ENCODE data around the gene IGDCC3. TPM values are rescaled to one million over a fixed set of nuclear protein-coding genes. Genes with fewer than 3 reads are reported as not detected.
A peak's percentile ranks its signal among the peaks of the same experiment; 100 is the strongest.

Gene IGDCC3
- not detected for total RNA-seq

- Mint-ChIP-seq H3K36me3 (no peaks in the 10 kb centered on the region), H3K9me3 (no peaks in the 10 kb centered on the region), H3K27me3 (peaks cover 37 to 60% of the 10 kb centered on the region in 2 donors), H3K4me1 (ENCODE audit: low read depth in 2 of 2) (peaks cover 13 to 15% of the 10 kb centered on the region in 2 donors), H3K27ac (no peak within 1 kb of the TSS), H3K4me3 (peak within 1 kb of the TSS; percentile 68)
- DNase-seq (ENCODE audit: low spot score) (no peak), ATAC-seq (no peak)
Observed at GRCh38 chr15:65377976-65378366, at the start of gene IGDCC3. TSS of gene IGDCC3 (minus strand) at chr15:65378002. CDS start at chr15:65377788, 214 bp downstream.

GRCh38 chr15:65426216-65426853 is 48.5 kb upstream of the IGDCC3 start:
- Mint-ChIP-seq H3K9me3 (no peaks in the 10 kb centered on the region), H3K4me1 (ENCODE audit: low read depth in 2 of 2) (peaks cover 13 to 17% of the 10 kb centered on the region in 2 donors), H3K27ac (no peak overlapping the region), H3K36me3 (no peaks in the 10 kb centered on the region), H3K27me3 (peaks cover 23 to 43% of the 10 kb centered on the region in 2 donors), H3K4me3 (no peak overlapping the region)
- no peak for DNase-seq (ENCODE audit: low spot score)
- ATAC-seq: no peak

- Mint-ChIP-seq H3K27ac (no peak overlapping the region), H3K27me3 (peaks cover 32 to 56% of the 10 kb centered on the region in 2 donors), H3K36me3 (no peaks in the 10 kb centered on the region), H3K9me3 (no peaks in the 10 kb centered on the region), H3K4me3 (no peak overlapping the region), H3K4me1 (ENCODE audit: low read depth in 2 of 2) (peaks cover 13 to 22% of the 10 kb centered on the region in 2 donors)
- ATAC-seq (no peak), DNase-seq (ENCODE audit: low spot score) (no peak)
Observed at GRCh38 chr15:65424683-65425082, 46.9 kb upstream of the IGDCC3 start.

- H3K9me3 Mint-ChIP-seq: no peaks in the 10 kb centered on the region
- no peak for ATAC-seq
- peaks cover 13 to 22% of the 10 kb centered on the region in 2 donors for H3K4me1 Mint-ChIP-seq (ENCODE audit: low read depth in 2 of 2)
- H3K36me3 Mint-ChIP-seq: no peaks in the 10 kb centered on the region
- H3K27ac Mint-ChIP-seq: no peak overlapping the region
- peak overlapping the region; percentile 93 for H3K4me3 Mint-ChIP-seq
- DNase-seq (ENCODE audit: low spot score): no peak
- H3K27me3 Mint-ChIP-seq: peaks cover 32 to 59% of the 10 kb centered on the region in 2 donors
Observed at GRCh38 chr15:65423976-65424679, 46.3 kb upstream of the IGDCC3 start.

- peak overlapping the region; percentile 93 for H3K4me3 Mint-ChIP-seq
- H3K36me3 Mint-ChIP-seq: no peaks in the 10 kb centered on the region
- peak overlapping the region in 1 of 2 donors; percentile 88 for H3K27ac Mint-ChIP-seq
- H3K27me3 Mint-ChIP-seq: peaks cover 35 to 66% of the 10 kb centered on the region in 2 donors
- peak in 1 of 2 donors; percentile 7 for ATAC-seq
- peaks cover 13 to 22% of the 10 kb centered on the region in 2 donors for H3K4me1 Mint-ChIP-seq (ENCODE audit: low read depth in 2 of 2)
- DNase-seq (ENCODE audit: low spot score): no peak
- no peaks in the 10 kb centered on the region for H3K9me3 Mint-ChIP-seq
Observed at GRCh38 chr15:65423150-65423975, 45.6 kb upstream of the IGDCC3 start.

GRCh38 chr15:65421360-65422215 is 43.8 kb upstream of the IGDCC3 start:
- DNase-seq (ENCODE audit: low spot score): peak; percentile 67
- peak; percentile 75 to 76 for ATAC-seq
- H3K27ac Mint-ChIP-seq: peak overlapping the region in 1 of 2 donors; percentile 48

GRCh38 chr15:65420975-65421359 is 43.2 kb upstream of the IGDCC3 start:
- H3K4me1 Mint-ChIP-seq (ENCODE audit: low read depth in 2 of 2): peaks cover 13 to 22% of the 10 kb centered on the region in 2 donors
- no peak for DNase-seq (ENCODE audit: low spot score)
- H3K9me3 Mint-ChIP-seq: no peaks in the 10 kb centered on the region
- peaks cover 40 to 71% of the 10 kb centered on the region in 2 donors for H3K27me3 Mint-ChIP-seq
- no peak overlapping the region for H3K27ac Mint-ChIP-seq
- no peaks in the 10 kb centered on the region for H3K36me3 Mint-ChIP-seq
- H3K4me3 Mint-ChIP-seq: peak overlapping the region; percentile 18
- no peak for ATAC-seq

More at GRCh38 chr15:65421360-65422215, 43.8 kb upstream of the IGDCC3 start:
- H3K27me3 Mint-ChIP-seq: peaks cover 40 to 76% of the 10 kb centered on the region in 2 donors
- H3K4me1 Mint-ChIP-seq (ENCODE audit: low read depth in 2 of 2): peaks cover 13 to 22% of the 10 kb centered on the region in 2 donors
- no peaks in the 10 kb centered on the region for H3K9me3 Mint-ChIP-seq
- no peaks in the 10 kb centered on the region for H3K36me3 Mint-ChIP-seq
- peak overlapping the region; percentile 94 for H3K4me3 Mint-ChIP-seq

- H3K4me1 Mint-ChIP-seq (ENCODE audit: low read depth in 2 of 2): peaks cover 13 to 18% of the 10 kb centered on the region in 2 donors
- peaks cover 31 to 51% of the 10 kb centered on the region in 2 donors for H3K27me3 Mint-ChIP-seq
- H3K4me3 Mint-ChIP-seq: no peak overlapping the region
- no peaks in the 10 kb centered on the region for H3K36me3 Mint-ChIP-seq
- ATAC-seq (no peak), DNase-seq (ENCODE audit: low spot score) (no peak)
- no peak overlapping the region for H3K27ac Mint-ChIP-seq
- no peaks in the 10 kb centered on the region for H3K9me3 Mint-ChIP-seq
Observed at GRCh38 chr15:65418596-65418995, 40.8 kb upstream of the IGDCC3 start.

GRCh38 chr15:65416845-65417416 is 39.1 kb upstream of the IGDCC3 start:
- ATAC-seq: no peak
- Mint-ChIP-seq H3K4me1 (ENCODE audit: low read depth in 2 of 2) (peaks cover 2 to 8% of the 10 kb centered on the region in 2 donors), H3K36me3 (no peaks in the 10 kb centered on the region), H3K27ac (no peak overlapping the region), H3K27me3 (peaks cover 20 to 36% of the 10 kb centered on the region in 2 donors), H3K9me3 (no peaks in the 10 kb centered on the region), H3K4me3 (no peak overlapping the region)
- DNase-seq (ENCODE audit: low spot score): no peak

- H3K36me3 Mint-ChIP-seq: no peaks in the 10 kb centered on the region
- H3K27me3 Mint-ChIP-seq: peaks cover 15 to 32% of the 10 kb centered on the region in 2 donors
- no peak for DNase-seq (ENCODE audit: low spot score)
- no peak overlapping the region for H3K4me3 Mint-ChIP-seq
- no peak overlapping the region for H3K27ac Mint-ChIP-seq
- H3K9me3 Mint-ChIP-seq: no peaks in the 10 kb centered on the region
- H3K4me1 Mint-ChIP-seq (ENCODE audit: low read depth in 2 of 2): no peaks in the 10 kb centered on the region
- no peak for ATAC-seq
Observed at GRCh38 chr15:65414841-65415621, 37.2 kb upstream of the IGDCC3 start.

- Mint-ChIP-seq H3K36me3 (no peaks in the 10 kb centered on the region), H3K4me3 (no peak overlapping the region)
Observed at GRCh38 chr15:65413760-65414144, 36.0 kb upstream of the IGDCC3 start.

GRCh38 chr15:65413051-65413759 is 35.4 kb upstream of the IGDCC3 start:
- H3K4me3 Mint-ChIP-seq: no peak overlapping the region
- H3K4me1 Mint-ChIP-seq (ENCODE audit: low read depth in 2 of 2): peaks cover 0 to 6% of the 10 kb centered on the region in 2 donors
- ATAC-seq (no peak), DNase-seq (ENCODE audit: low spot score) (no peak)
- H3K27me3 Mint-ChIP-seq: peaks cover 14 to 20% of the 10 kb centered on the region in 2 donors
- no peaks in the 10 kb centered on the region for H3K9me3 Mint-ChIP-seq
- H3K36me3 Mint-ChIP-seq: no peaks in the 10 kb centered on the region
- no peak overlapping the region for H3K27ac Mint-ChIP-seq

More at GRCh38 chr15:65413760-65414144, 36.0 kb upstream of the IGDCC3 start:
- peaks cover 0 to 6% of the 10 kb centered on the region in 2 donors for H3K4me1 Mint-ChIP-seq (ENCODE audit: low read depth in 2 of 2)
- peaks cover 17 to 23% of the 10 kb centered on the region in 2 donors for H3K27me3 Mint-ChIP-seq
- DNase-seq (ENCODE audit: low spot score) (no peak), ATAC-seq (no peak)
- H3K9me3 Mint-ChIP-seq: no peaks in the 10 kb centered on the region
- no peak overlapping the region for H3K27ac Mint-ChIP-seq

Data from natural killer cell treated with Interleukin-12 subunit alpha and Interleukin-12 subunit beta and Interleukin-15 and Interleukin-18, amount 100 ng/mL, for 72 hours (primary cell).